SK-N-MC (cell line): ENCODE data around the gene LIMK1.

ENCODE experiments used
- EZH2 ChIP-seq: fragments of 200-600 bp; sonication (generic); IDR thresholded peaks from one replicate; pipeline ENCODE4 v1.6.1; 2017; ENCODE audit warnings: antibody characterized with exemption
- FOXP2 ChIP-seq: optimal IDR thresholded peaks from 2 replicates; pipeline ENCODE3; 2011; ENCODE audit warnings: mild to moderate bottlenecking, moderate library complexity; ENCODE audit not compliant: insufficient read depth; ENCODE audit errors: extremely low read length, control extremely low read depth
- POLR2AphosphoS5 ChIP-seq: IDR thresholded peaks from 2 replicates; pipeline ENCODE4 v1.6.1; 2012; ENCODE audit warnings: mild to moderate bottlenecking, low read depth, low read length, borderline replicate concordance

- TF ChIP-seq POLR2AphosphoS5, result no peak
- TF ChIP-seq EZH2, result no peak
- no peak for TF ChIP-seq FOXP2
Observed at GRCh38 chr7:74038194-74038961, 45.2 kb upstream of the LIMK1 start.
